DOHH2 (cell line): ENCODE results near the gene P3H3.

Experiments
- EZH2phosphoT487 ChIP-seq: fragments of 200-600 bp; sonication (generic); IDR thresholded peaks from 2 replicates; pipeline ENCODE4 v1.6.1; 2017; ENCODE audit warnings: borderline replicate concordance, mild to moderate bottlenecking, antibody characterized with exemption, low read length, moderate library complexity, mixed read lengths
- TF ChIP-seq, protein P1 (sequence below): fragments of 200-600 bp; sonication (generic); IDR thresholded peaks from one replicate; pipeline ENCODE4 v1.5.1; 2014; ENCODE audit warnings: antibody characterized with exemption, mild to moderate bottlenecking, low read depth, low read length; ENCODE audit not compliant: poor library complexity, severe bottlenecking

DNA sequence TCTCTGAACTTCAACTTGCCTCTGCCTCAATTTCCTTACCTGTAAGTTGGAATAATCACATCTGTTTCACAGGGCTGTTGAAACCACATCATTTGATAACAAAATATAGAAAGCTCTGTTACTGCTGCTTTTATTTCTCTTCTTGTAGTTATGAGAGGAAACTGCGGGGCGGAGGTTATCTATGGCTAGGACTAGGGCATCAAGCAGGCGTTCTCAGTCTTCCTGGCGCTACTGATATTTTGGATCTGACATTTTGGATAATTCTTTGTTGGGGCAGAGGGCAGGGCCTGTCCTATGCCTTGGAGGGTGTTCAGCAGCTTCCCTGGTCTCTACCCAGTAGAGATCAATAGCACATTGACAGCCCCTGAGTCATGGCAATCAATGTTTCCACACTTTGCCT lies 3.9 kb downstream of the P3H3 start:
- TF ChIP-seq, protein P1, sequence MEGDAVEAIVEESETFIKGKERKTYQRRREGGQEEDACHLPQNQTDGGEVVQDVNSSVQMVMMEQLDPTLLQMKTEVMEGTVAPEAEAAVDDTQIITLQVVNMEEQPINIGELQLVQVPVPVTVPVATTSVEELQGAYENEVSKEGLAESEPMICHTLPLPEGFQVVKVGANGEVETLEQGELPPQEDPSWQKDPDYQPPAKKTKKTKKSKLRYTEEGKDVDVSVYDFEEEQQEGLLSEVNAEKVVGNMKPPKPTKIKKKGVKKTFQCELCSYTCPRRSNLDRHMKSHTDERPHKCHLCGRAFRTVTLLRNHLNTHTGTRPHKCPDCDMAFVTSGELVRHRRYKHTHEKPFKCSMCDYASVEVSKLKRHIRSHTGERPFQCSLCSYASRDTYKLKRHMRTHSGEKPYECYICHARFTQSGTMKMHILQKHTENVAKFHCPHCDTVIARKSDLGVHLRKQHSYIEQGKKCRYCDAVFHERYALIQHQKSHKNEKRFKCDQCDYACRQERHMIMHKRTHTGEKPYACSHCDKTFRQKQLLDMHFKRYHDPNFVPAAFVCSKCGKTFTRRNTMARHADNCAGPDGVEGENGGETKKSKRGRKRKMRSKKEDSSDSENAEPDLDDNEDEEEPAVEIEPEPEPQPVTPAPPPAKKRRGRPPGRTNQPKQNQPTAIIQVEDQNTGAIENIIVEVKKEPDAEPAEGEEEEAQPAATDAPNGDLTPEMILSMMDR, result no peak
- TF ChIP-seq EZH2phosphoT487, result no peak
